Upper lobe of left lung (tissue), 6 donors: Measurements from ENCODE around the gene C5orf63. TPM values are rescaled to one million over a fixed set of nuclear protein-coding genes. Genes with fewer than 3 reads are reported as not detected.

Experiments
- ATAC-seq, 2 donors: fragments of 200-7000 bp; cut with Tn5 transposase; one replicate each; pipeline ENCODE4 v1.9.1; 2022; ENCODE audit warnings: mild to moderate bottlenecking in 2 of 2, moderate library complexity in 2 of 2; ENCODE audit not compliant: low FRiP score in 2 of 2
- DNase-seq, 2 donors: peaks; one replicate each; pipeline ENCODE4 v3.0.0-alpha.2; 2019 to 2020
- H3K27ac ChIP-seq, 4 donors: fragments of 200-600 bp; sonication (generic); one replicate each; pipeline ENCODE4 v1.5.1; 2016 to 2019
- H3K27me3 ChIP-seq, 4 donors: fragments of 200-600 bp; sonication (generic); one replicate each; pipeline ENCODE4 v1.5.1; 2017 to 2019
- H3K36me3 ChIP-seq, 4 donors: fragments of 200-600 bp; sonication (generic); one replicate each; pipeline ENCODE4 v1.5.1; 2016 to 2019
- H3K4me1 ChIP-seq, 4 donors: fragments of 200-600 bp; sonication (generic); one replicate each; pipeline ENCODE4 v1.5.1; 2018 to 2019
- H3K4me3 ChIP-seq, 4 donors: fragments of 200-600 bp; sonication (generic); one replicate each; pipeline ENCODE4 v1.5.1; 2017 to 2019; ENCODE audit warnings: mild to moderate bottlenecking in 2 of 4, moderate library complexity in 1 of 4
- H3K9me3 ChIP-seq, 4 donors: fragments of 200-600 bp; sonication (generic); one replicate each; pipeline ENCODE4 v1.5.1; 2018 to 2019
- CTCF ChIP-seq, 6 experiments: fragments of 450-650 bp in 4 of 6; fragments of 200-600 bp in 2 of 6; sonication (generic) in 2 of 6; IDR thresholded peaks; one replicate each; pipeline ENCODE4 v1.5.1; 2016 to 2019; ENCODE audit warnings: antibody characterized with exemption in 6 of 6
- EP300 ChIP-seq, 4 donors: sonication (generic); formaldehyde crosslinking; IDR thresholded peaks; one replicate each; pipeline ENCODE4 v1.5.1; 2017; ENCODE audit warnings: antibody characterized with exemption in 4 of 4, control low read depth in 2 of 4
- POLR2A ChIP-seq, 4 donors: fragments of 450-650 bp; IDR thresholded peaks; one replicate each; pipeline ENCODE4 v1.5.1; 2016 to 2017; ENCODE audit warnings: antibody characterized with exemption in 4 of 4, mild to moderate bottlenecking in 2 of 4
- POLR2AphosphoS5 ChIP-seq, 2 donors: sonication (generic); formaldehyde crosslinking; IDR thresholded peaks; one replicate each; pipeline ENCODE4 v1.5.1; 2017; ENCODE audit warnings: antibody characterized with exemption in 2 of 2
- WGBS, 2 donors: methylation state at CpG; one replicate each; pipeline ENCODE4 v1.1.5; 2017 to 2018; 5-methylcytosine and 5-hydroxymethylcytosine counted together
- total RNA-seq, 6 donors: library from RNA; depleted of rRNA in 4 of 6; stranded (reverse); fragments of >200 nt in 4 of 6; gene quantifications; one replicate each; pipeline versions ENCODE4 v1.1.0 to v1.2.1, GENCODE V29; 2016 to 2021
- donor health status: DM: no; HTN: no; CAD: no; lungs with moderate emphysema.
- donor health status: DM: no; HTN: yes; CAD: no; lungs with severe emphysema.

Gene C5orf63
- total RNA-seq, 6 donors from 2014 or later, result 1.9 to 13.6 (median 6.1) TPM

DNA sequence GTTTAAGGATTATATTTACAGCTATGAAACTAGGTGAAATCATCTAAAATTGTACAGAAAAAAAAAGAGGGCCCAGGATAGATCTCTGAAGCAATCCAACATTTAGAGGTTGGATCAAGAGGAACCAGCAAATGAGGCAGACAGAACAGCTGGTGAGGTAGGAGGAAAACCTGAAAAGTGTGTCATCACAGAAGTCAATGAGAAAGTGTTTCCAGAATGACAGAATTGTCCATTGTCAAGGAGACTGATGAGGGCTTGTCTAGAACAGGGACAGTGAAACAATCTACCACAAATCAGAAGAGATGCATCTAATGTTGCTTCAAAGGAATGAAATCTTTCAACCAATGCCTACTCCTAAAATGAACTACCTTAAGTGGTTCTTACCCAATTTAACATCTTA is 6.6 kb downstream of the C5orf63 start:
- DNase-seq (no peak), ATAC-seq (no peak)
- H3K9me3 ChIP-seq, result no peaks in the 10 kb centered on the region
- H3K4me3 ChIP-seq, result no peak overlapping the region
- H3K27ac ChIP-seq, result no peak overlapping the region
- H3K4me1 ChIP-seq, result no peaks in the 10 kb centered on the region
- H3K27me3 ChIP-seq, result no peaks in the 10 kb centered on the region
- no peaks in the 10 kb centered on the region for H3K36me3 ChIP-seq
- TF ChIP-seq EP300 (IDR thresholded peaks at IDR 0.05), result no peak
- TF ChIP-seq POLR2A (IDR thresholded peaks at IDR 0.05), result no peak
- TF ChIP-seq POLR2AphosphoS5 (IDR thresholded peaks at IDR 0.05), result no peak
- no peak for TF ChIP-seq CTCF (IDR thresholded peaks at IDR 0.05)

DNA sequence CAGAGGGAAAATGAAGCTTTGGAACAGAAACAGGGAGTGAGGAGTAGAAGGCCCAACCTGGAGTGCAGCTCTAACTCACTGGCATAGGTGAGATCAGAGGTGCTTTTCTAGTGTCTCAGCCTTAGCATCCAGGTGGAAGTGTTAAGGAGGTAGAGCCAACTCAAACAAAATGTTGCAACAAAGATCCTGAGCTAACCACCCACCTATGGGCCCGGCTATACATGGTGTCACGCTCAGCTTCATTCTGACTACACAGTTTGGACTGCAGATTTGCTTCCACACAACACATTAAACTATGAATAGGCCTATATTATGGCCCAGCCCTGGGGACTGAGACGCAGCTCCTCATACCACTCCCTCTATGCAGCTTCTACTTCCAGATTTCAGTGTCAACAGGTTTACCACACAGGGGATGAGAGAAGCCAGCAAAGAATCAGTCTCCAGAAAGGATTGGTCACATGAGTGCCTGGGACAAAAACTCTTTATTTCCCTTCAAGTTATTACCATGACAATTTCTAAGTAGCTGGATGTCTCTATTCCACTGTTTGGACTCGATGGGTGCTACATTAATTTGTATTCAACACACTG is 9.0 kb downstream of the C5orf63 start:
- no peak for TF ChIP-seq EP300 (IDR thresholded peaks at IDR 0.05)
- TF ChIP-seq CTCF (IDR thresholded peaks at IDR 0.05), result no peak
- TF ChIP-seq POLR2AphosphoS5 (IDR thresholded peaks at IDR 0.05), result no peak
- no peak for TF ChIP-seq POLR2A (IDR thresholded peaks at IDR 0.05)
- Histone ChIP-seq H3K27ac (no peak overlapping the region), H3K27me3 (no peaks in the 10 kb centered on the region), H3K36me3 (no peaks in the 10 kb centered on the region), H3K4me3 (no peak overlapping the region), H3K9me3 (no peaks in the 10 kb centered on the region), H3K4me1 (no peaks in the 10 kb centered on the region)
- ATAC-seq (no peak), DNase-seq (peak in 1 of 2 donors; percentile 20)
- WGBS, 2 donors, result 87 to 90% methylated on average over 4 of the region's 4 CpGs

- TF ChIP-seq EP300 (IDR thresholded peaks at IDR 0.05) (no peak), CTCF (IDR thresholded peaks at IDR 0.05) (no peak), POLR2A (IDR thresholded peaks at IDR 0.05) (no peak), POLR2AphosphoS5 (IDR thresholded peaks at IDR 0.05) (no peak)
- H3K27ac ChIP-seq, result no peak overlapping the region
- H3K4me1 ChIP-seq, result no peaks in the 10 kb centered on the region
- DNase-seq (no peak), ATAC-seq (no peak)
- H3K36me3 ChIP-seq, result no peaks in the 10 kb centered on the region
- no peaks in the 10 kb centered on the region for H3K27me3 ChIP-seq
- no peak overlapping the region for H3K4me3 ChIP-seq
- WGBS, 2 donors, result 77 to 87% methylated on average over 2 of the region's 2 CpGs
- no peaks in the 10 kb centered on the region for H3K9me3 ChIP-seq
Observed at GRCh38 chr5:127063257-127063913, 9.9 kb downstream of the C5orf63 start.

DNA sequence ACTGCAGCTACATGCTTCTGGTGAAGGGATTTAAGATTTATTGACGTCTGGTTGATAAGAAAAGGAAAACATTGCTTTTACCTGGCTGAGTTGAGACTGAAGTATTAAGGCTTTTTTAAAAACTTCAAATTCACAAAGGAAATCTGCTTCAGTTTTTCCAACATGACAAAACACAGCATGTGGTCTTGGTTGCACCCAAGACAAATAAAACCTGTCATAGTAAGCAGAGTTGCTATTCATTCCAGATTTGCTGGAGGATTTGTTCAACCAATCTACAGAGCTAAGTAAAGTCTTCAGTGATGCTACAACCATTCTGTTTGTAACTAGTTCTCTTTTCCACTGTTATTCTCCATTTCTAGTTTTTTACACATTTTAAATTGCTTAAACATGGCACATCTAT is 11.3 kb downstream of the C5orf63 start:
- no peak overlapping the region for H3K27ac ChIP-seq
- no peaks in the 10 kb centered on the region for H3K4me1 ChIP-seq
- no peak for TF ChIP-seq POLR2A (IDR thresholded peaks at IDR 0.05)
- TF ChIP-seq CTCF (IDR thresholded peaks at IDR 0.05), result no peak
- no peak for TF ChIP-seq POLR2AphosphoS5 (IDR thresholded peaks at IDR 0.05)
- H3K4me3 ChIP-seq, result no peak overlapping the region
- no peaks in the 10 kb centered on the region for H3K27me3 ChIP-seq
- H3K9me3 ChIP-seq, result no peaks in the 10 kb centered on the region
- 78 to 81% methylated on average over 1 of the region's 1 CpG for WGBS, 2 donors
- no peak for DNase-seq
- no peak for ATAC-seq
- no peaks in the 10 kb centered on the region for H3K36me3 ChIP-seq

- ATAC-seq, result no peak
- no peak overlapping the region for H3K4me3 ChIP-seq
- no peaks in the 10 kb centered on the region for H3K27me3 ChIP-seq
- TF ChIP-seq POLR2AphosphoS5 (IDR thresholded peaks at IDR 0.05) (no peak), EP300 (IDR thresholded peaks at IDR 0.05) (no peak), POLR2A (IDR thresholded peaks at IDR 0.05) (no peak), CTCF (IDR thresholded peaks at IDR 0.05) (no peak)
- no peak overlapping the region for H3K27ac ChIP-seq
- H3K36me3 ChIP-seq, result no peaks in the 10 kb centered on the region
- H3K4me1 ChIP-seq, result no peaks in the 10 kb centered on the region
- no peaks in the 10 kb centered on the region for H3K9me3 ChIP-seq
- WGBS, 2 donors, result 83 to 98% methylated on average over 1 of the region's 1 CpG
- DNase-seq, result no peak
Observed at GRCh38 chr5:127061537-127061936, 11.8 kb downstream of the C5orf63 start.
